RCC 7860 (cell line): Measurements from ENCODE around the gene OGN.
A peak's percentile ranks its signal among the peaks of the same experiment; 100 is the strongest.

Source experiments
- DNase-seq: peaks from one replicate; pipeline ENCODE4 v3.0.0-alpha.2; 2015; ENCODE audit warnings: low spot score
- FAIRE-seq: peaks from 2 replicates; lab custom pipeline; 2012; peaks lifted over from hg19 to GRCh38; lab: Jason Lieb, UNC

Gene OGN

GRCh38 chr9:92349771-92350739, 54.3 kb downstream of the OGN start:
- DNase-seq (no peak), FAIRE-seq (no peak)

DNA sequence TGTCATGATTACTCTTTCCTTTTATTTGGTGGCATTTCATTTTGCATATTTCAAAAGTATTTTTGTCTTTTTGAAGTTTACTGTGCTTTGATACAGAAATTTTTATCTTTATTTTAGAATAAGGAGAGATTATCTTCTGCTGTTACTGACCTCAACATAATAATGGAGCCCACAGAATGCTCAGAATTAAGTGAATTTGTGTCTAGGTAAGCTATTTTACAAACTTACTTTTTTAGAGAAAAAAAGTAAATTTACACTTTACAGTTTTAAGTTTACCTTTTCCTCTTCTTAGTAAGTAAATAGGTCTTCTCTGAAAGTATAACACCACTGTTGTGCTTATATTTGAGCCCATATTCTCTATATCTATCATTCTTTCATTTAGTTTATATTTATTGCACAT, 58.8 kb downstream of the OGN start:
- FAIRE-seq = no peak
- DNase-seq = no peak

DNA sequence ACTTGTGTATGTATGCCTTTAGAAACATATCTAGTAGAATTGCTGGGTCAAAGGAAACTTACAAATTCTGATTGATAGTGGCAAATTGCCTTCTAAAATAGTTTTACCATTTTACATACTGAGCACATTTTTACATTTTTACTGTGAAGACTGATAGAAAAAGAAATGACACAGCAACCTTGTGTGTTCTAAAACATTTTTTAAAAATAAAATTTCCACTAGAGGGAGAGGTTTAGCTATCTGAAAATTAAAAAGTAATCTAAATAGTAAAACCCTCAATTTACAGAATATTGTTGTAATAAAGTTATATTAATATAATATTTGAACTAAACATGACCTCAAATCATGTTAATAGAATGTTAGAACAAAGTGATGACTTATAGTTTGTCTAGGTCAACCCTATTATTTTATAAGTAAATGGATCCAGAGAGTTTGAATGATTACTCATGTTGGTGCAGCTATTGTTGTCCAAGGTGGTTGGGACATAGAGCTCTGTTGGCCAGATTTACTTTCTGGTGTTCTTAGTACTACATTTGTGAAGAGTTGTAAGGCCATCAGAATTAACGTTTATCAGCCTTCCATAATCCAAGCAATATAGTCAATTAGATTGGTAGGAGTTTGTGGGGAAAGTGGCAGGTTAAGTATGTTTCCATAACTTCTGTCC, 61.4 kb downstream of the OGN start:
- DNase-seq = no peak
- FAIRE-seq = peak; percentile 59

DNA sequence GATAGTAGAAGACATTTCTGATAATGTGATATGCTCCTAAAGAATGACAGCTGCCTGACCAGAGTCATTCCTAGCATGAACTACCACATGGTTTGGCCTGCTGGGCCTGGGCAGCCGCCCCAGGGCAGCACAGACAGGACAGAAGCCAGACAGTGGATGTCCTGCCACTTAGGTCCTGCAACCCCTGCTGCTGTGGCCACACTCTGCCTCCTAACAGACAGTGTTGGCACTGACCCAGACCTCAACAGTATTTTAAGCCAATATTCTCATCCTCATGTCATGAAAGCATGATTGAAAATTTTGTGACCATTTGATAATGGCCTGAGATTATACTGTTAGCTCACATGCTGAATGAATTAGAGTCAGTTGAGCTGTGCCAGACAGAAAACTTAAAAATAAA, 62.8 kb downstream of the OGN start:
- no peak for FAIRE-seq
- DNase-seq = no peak

GRCh38 chr9:92333282-92333634, 71.1 kb downstream of the OGN start:
- no peak for FAIRE-seq

More at GRCh38 chr9:92333282-92333634, 71.1 kb downstream of the OGN start:
- DNase-seq = no peak
